GM23248 (cell line): ENCODE results near the gene COL27A1.

Experiments used
- EZH2 ChIP-seq: fragments of 200-600 bp; sonication (generic); IDR thresholded peaks from 2 replicates; pipeline ENCODE4 v1.6.1; 2018; ENCODE audit warnings: antibody characterized with exemption, mild to moderate bottlenecking; ENCODE audit not compliant: insufficient read depth, poor library complexity, severe bottlenecking
- EZH2phosphoT487 ChIP-seq: fragments of 200-600 bp; sonication (generic); IDR thresholded peaks from 2 replicates; pipeline ENCODE4 v1.6.1; 2018; ENCODE audit warnings: antibody characterized with exemption, moderate library complexity, mild to moderate bottlenecking, low read depth; ENCODE audit not compliant: insufficient read depth

DNA sequence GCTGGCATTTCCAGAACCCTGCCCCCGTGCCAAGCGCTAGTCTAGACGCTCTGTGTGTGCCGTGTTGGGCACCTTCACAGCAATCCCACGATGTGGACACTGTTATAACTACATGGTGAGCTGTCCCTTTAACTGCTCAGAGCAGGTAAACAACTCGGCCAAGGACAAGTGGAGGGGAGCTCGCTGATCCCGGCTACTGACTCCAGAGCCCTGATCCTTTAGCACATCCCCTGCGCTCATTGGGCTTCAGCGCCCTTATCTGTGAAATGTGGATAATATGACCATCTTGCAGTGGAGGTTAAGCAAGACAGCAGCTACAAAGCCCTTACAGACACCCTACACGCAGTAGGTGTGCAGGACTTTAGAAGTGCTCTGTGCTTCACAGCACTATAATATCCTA lies 190.8 kb downstream of the COL27A1 start:
- TF ChIP-seq EZH2 (no peak), EZH2phosphoT487 (no peak)
